Limb (tissue), 2 donors: ENCODE results near the gene TMCO6.
"Not testable (repeated sequence)": the region's sequence is repeated elsewhere in the genome, so short reads cannot be mapped to it uniquely, and the experiment has no call there.

Source experiments
- DNase-seq, 2 donors: peaks; one replicate each; pipeline ENCODE4 v3.0.0-alpha.2; 2016; ENCODE audit errors: extremely low spot score in 2 of 2

Gene TMCO6

GRCh38 chr5:140639148-140639981 lies at the start of gene TMCO6:
Gene TMCO6, plus strand, starts transcription at chr5:140639451. Its CDS starts 77 bp downstream, at chr5:140639528.
- peak; percentile 91 to 96 for DNase-seq

GRCh38 chr5:140590861-140591260 lies 48.4 kb upstream of the TMCO6 start:
- DNase-seq: no peak

- DNase-seq: no peak
These were observed 47.4 kb upstream of the TMCO6 start for GRCh38 chr5:140591747-140592372.

- DNase-seq: not testable (repeated sequence)
These were observed 46.2 kb upstream of the TMCO6 start for GRCh38 chr5:140593070-140593469.

GRCh38 chr5:140594169-140594568 lies 45.1 kb upstream of the TMCO6 start:
- DNase-seq: no peak

GRCh38 chr5:140595538-140596300 lies 43.5 kb upstream of the TMCO6 start:
- no peak for DNase-seq

GRCh38 chr5:140596321-140596741 lies 42.9 kb upstream of the TMCO6 start:
- DNase-seq: no peak

GRCh38 chr5:140598836-140599235 lies 40.4 kb upstream of the TMCO6 start:
- no peak for DNase-seq

- DNase-seq: no peak
These were observed 39.2 kb upstream of the TMCO6 start for GRCh38 chr5:140600096-140600495.

GRCh38 chr5:140602147-140602546 lies 37.1 kb upstream of the TMCO6 start:
- DNase-seq: no peak

- not testable (repeated sequence) for DNase-seq
These were observed 35.9 kb upstream of the TMCO6 start for GRCh38 chr5:140603446-140603698.

GRCh38 chr5:140603734-140604133 lies 35.5 kb upstream of the TMCO6 start:
- no peak for DNase-seq

- DNase-seq: no peak
These were observed 33.4 kb upstream of the TMCO6 start for GRCh38 chr5:140605879-140606278.

- no peak for DNase-seq
These were observed 32.2 kb upstream of the TMCO6 start for GRCh38 chr5:140607031-140607430.

- DNase-seq: no peak
These were observed 30.5 kb upstream of the TMCO6 start for GRCh38 chr5:140608722-140609121.

GRCh38 chr5:140609126-140609525 lies 30.1 kb upstream of the TMCO6 start:
- DNase-seq: no peak

GRCh38 chr5:140611020-140611521 lies 28.2 kb upstream of the TMCO6 start:
- no peak for DNase-seq

GRCh38 chr5:140622301-140622700 lies 16.9 kb upstream of the TMCO6 start:
- no peak for DNase-seq

- DNase-seq: not testable (repeated sequence)
These were observed 16.2 kb upstream of the TMCO6 start for GRCh38 chr5:140623061-140623460.

- not testable (repeated sequence) for DNase-seq
These were observed 14.4 kb upstream of the TMCO6 start for GRCh38 chr5:140624886-140625285.

GRCh38 chr5:140627972-140628371 lies 11.3 kb upstream of the TMCO6 start:
- DNase-seq: no peak

- DNase-seq: no peak
These were observed 10.5 kb upstream of the TMCO6 start for GRCh38 chr5:140628711-140629110.
